Mucosa of descending colon (tissue), 3 donors: ENCODE results near the gene KIZ. TPM values are rescaled to one million over a fixed set of nuclear protein-coding genes. Genes with fewer than 3 reads are reported as not detected.

Source experiments
- ATAC-seq: fragments of 200-7000 bp; cut with Tn5 transposase; one replicate; pipeline ENCODE4 v1.9.1; 2020; ENCODE audit warnings: mild to moderate bottlenecking, moderate library complexity
- DNase-seq, 3 donors: peaks; one replicate each; pipeline ENCODE4 v3.0.0-alpha.2; 2020
- H3K36me3 ChIP-seq: fragments of 200-600 bp; one replicate; pipeline ENCODE4 v1.8.0; 2021; ENCODE audit warnings: low read depth, mild to moderate bottlenecking
- H3K4me1 ChIP-seq: fragments of 200-600 bp; one replicate; pipeline ENCODE4 v1.8.0; 2021; ENCODE audit warnings: low read depth, mild to moderate bottlenecking
- H3K4me3 ChIP-seq: fragments of 200-600 bp; one replicate; pipeline ENCODE4 v1.8.0; 2021; ENCODE audit warnings: mild to moderate bottlenecking
- H3K9me3 ChIP-seq: fragments of 200-600 bp; one replicate; pipeline ENCODE4 v1.8.0; 2021; ENCODE audit warnings: mild to moderate bottlenecking
- intact Hi-C, 2 donors: fragments of 100-400 bp; cut with DNase I in 1 of 2; cut with micrococcal nuclease in 1 of 2; formaldehyde crosslinking; loops; one replicate each; pipeline versions ENCODE4 v1.11.0 to v1.11.1; 2022; cut with DNase I, micrococcal nuclease
- total RNA-seq, 3 donors: library from RNA; stranded (reverse); fragmentation: NEBNext Ultra II Directional in 2 of 3; extraction: Animal tissue kit (Norgen Biotek cat#: 25700) in 2 of 3; gene quantifications; one replicate each; pipeline versions ENCODE4 v1.2.1 to v1.2.4, GENCODE V29; 2021 to 2023
- TF ChIP-seq, protein P1 (sequence below): fragments of 200-600 bp; IDR thresholded peaks from one replicate; pipeline ENCODE4 v1.8.0; 2022; ENCODE audit warnings: antibody characterized with exemption, mild to moderate bottlenecking
- donor health status: DM: no; HTN: no; CAD: no; lungs with moderate emphysema.
- donor health status: DM: no; HTN: no; CAD: no.
- donor health status: DM: no; HTN: yes; CAD: no.

The KIZ gene
- total RNA-seq, 3 donors from 2014 or later: 9.4 to 114 (median 14.2) TPM

DNA sequence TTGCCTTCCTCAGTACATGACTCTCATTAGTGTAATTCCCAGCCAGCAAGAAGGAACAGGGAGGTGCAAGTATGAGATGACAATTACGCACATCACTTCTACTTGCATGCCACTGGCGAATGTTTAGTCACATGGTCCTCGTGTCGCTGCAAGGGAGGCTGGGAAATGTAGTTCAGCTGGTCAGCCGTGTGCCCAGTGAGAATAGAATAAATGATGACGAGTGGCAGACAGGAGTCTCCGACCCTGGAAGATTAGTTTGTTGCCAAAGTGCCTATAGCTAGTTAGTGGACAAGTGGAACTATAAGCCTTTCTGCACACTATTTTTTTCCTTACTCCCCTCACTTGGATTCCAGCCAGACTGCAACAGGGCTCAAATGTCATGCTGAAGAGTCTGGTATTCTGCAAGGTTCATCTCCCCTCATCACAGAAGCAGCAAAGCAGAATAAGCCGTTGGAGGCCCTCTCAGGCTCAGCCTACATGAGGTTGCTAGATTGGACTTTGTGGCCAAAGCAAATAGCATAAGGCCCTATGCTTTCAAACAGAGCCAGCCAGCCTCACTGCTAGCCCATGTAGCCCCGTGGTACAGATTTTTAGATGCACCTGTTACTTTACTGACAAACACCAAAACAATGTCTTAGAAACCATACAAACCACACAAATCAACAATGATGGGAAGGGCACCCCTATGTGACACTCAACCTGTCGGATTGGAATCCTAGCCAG, 29.4 kb upstream of the KIZ start:
- Histone ChIP-seq H3K36me3 (no peaks in the 10 kb centered on the region), H3K4me3 (no peak overlapping the region), H3K9me3 (no peaks in the 10 kb centered on the region), H3K4me1 (peaks cover 15% of the 10 kb centered on the region)
- intact Hi-C loops: no loop called here
- TF ChIP-seq, protein P1, sequence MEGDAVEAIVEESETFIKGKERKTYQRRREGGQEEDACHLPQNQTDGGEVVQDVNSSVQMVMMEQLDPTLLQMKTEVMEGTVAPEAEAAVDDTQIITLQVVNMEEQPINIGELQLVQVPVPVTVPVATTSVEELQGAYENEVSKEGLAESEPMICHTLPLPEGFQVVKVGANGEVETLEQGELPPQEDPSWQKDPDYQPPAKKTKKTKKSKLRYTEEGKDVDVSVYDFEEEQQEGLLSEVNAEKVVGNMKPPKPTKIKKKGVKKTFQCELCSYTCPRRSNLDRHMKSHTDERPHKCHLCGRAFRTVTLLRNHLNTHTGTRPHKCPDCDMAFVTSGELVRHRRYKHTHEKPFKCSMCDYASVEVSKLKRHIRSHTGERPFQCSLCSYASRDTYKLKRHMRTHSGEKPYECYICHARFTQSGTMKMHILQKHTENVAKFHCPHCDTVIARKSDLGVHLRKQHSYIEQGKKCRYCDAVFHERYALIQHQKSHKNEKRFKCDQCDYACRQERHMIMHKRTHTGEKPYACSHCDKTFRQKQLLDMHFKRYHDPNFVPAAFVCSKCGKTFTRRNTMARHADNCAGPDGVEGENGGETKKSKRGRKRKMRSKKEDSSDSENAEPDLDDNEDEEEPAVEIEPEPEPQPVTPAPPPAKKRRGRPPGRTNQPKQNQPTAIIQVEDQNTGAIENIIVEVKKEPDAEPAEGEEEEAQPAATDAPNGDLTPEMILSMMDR: no peak
- peak; percentile 41 for ATAC-seq
- no peak for DNase-seq

DNA sequence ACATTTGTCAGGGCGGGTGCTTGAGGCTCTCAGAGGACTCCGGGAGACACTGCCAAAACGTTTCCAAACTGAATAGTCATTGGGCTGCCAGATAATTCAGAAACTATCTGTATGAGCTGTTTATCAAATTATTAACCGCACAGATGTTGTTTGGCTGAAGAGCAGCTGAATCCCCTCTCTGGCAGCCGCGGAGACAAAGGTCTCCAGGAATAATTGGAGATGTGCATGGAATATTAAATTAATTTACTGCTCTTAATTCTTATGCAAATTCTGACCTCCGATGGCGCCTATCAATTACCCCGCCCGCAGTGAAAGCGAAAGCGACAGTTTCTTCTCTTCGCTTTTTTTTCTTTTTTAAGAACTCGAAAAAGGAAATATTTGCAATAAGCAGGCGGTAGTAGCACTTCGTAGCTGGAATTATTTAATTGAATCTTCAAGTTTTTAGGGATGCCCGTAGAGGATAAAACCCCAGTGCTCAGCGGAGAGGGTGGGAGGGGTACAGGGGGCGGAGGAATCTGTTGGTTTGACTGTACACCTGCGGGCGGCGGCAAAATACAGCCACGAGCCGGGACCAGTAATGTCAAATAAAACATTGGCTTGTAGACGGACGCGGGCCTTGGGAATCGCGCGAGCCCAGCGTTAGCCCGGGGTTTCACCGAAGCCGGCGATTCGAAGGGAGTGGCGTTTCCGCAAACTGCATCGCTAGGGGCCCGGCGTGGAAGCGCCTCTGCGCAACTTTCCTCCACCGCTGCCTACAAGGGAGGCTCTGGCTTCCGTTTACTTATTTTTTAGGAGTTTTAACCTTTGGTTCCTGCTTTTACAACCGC, 25.9 kb upstream of the KIZ start:
- Histone ChIP-seq H3K9me3 (no peaks in the 10 kb centered on the region), H3K4me3 (no peak overlapping the region), H3K36me3 (no peaks in the 10 kb centered on the region), H3K4me1 (peaks cover 31% of the 10 kb centered on the region)
- DNase-seq (peak; percentile 49 to 72 (median 66)), ATAC-seq (peak; percentile 66)
- intact Hi-C loops: no loop called here
- TF ChIP-seq, protein P1: no peak

DNA sequence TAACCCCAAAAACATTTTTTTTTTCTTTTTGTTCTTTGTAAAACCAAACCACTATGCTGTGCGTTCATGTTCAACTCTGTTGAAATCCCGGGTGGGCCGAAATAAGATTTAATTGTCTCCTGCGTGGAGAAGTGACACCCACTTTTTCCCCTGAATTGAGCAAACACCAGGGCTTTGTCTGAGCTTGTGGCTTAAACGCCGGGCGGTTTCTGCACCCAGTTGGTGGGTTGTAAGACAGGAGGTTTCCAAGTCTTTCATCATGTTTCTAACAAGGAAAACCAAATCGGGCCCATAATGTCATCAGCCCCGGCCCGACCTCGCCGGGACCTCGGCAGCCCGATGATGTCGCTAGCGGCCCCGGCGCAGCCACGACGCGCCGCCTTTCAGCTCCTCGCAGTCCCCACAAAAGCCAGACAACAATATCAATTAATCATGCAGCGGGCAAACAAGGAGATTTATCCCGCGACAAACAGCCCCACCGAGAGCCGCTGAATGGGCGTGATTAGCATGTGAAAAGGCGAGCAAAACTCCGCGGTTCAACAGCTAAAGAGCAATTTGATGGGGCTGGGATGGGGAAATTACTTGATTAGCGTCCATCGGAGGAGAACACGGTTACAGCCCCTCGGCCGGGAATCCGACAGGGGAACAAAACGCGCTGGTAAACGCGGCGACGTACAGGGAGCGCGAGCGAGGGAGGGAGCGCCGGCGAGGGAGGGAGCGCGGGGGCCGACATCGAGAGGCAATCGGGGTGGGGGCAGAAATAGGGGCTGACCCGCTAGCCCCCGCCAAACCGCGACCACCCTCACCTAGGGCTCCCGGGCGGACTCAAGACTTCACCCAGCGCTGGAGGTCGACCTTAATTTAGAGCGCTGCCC, 25.1 kb upstream of the KIZ start:
- intact Hi-C loops: no loop called here
- Histone ChIP-seq H3K4me3 (no peak overlapping the region), H3K4me1 (peaks cover 31% of the 10 kb centered on the region), H3K9me3 (no peaks in the 10 kb centered on the region), H3K36me3 (no peaks in the 10 kb centered on the region)
- ATAC-seq (peak; percentile 15), DNase-seq (no peak)
- TF ChIP-seq, protein P1: no peak

DNA sequence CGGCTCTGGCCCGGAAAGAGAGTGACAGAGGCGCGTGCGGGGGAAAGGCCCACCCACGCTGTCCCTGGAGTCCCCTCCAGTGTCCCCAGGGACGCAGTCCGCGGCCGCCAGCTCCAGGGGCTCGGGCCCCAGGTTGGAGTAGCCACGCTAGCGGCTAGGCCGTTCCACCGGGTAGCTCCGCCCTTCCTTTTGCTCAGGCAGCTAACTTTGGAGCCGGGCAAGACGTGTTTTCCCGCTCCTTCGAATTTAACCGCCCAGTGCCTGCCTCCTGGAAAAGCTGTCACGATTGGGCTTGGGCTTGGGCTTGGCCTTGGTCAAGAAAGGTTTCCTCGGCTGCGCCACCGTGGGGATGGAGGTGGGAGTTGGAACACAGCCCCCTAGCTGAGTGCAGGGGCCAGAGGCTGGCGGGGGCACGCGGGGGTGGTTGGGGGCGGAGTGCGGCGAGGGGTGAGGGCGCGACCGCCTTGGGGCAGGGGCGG, 24.4 kb upstream of the KIZ start:
- DNase-seq (peak in 1 of 3 donors; percentile 41), ATAC-seq (peak; percentile 44)
- no peaks in the 10 kb centered on the region for H3K9me3 ChIP-seq
- H3K4me3 ChIP-seq: no peak overlapping the region
- TF ChIP-seq, protein P1: no peak
- peaks cover 31% of the 10 kb centered on the region for H3K4me1 ChIP-seq
- intact Hi-C loops: no loop called here
- no peaks in the 10 kb centered on the region for H3K36me3 ChIP-seq

DNA sequence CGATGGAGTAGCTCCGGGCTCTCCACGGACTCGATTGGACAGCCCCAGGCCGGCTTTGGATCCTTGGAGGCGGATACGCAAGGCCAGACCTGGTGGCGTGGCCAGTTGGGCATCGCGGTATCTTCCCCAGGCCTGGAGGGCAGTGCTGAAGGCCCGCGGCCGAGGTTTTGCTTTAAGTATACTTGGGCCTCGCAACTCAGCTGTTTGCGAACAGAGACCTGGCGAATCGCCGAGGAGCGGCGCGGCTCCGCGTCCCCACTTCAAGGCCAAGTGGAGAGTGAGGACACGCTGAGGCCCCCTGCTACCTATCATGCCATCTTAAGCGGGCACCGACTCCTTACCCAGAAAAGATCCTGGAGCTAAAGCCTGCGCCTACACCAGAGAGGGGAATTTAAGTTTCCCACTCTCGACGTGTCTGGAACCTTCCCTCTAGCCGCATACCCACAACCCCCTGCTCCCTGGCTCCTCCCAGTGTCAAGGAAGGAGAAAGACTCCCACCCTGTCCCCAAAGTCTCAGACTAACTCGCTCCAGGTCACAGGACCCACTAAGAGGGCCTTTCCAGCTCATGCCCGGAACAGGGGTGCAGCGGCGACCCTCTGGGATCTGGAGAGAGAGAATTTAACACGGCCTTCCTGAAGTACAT, 23.8 kb upstream of the KIZ start:
- no peak overlapping the region for H3K4me3 ChIP-seq
- intact Hi-C loops: no loop called here
- peak in 2 of 3 donors; percentile 32 to 34 for DNase-seq
- ATAC-seq: peak; percentile 31
- TF ChIP-seq, protein P1: no peak
- no peaks in the 10 kb centered on the region for H3K9me3 ChIP-seq
- H3K4me1 ChIP-seq: peaks cover 31% of the 10 kb centered on the region
- no peaks in the 10 kb centered on the region for H3K36me3 ChIP-seq
